Liver (tissue), 9 donors: Measurements from ENCODE around the gene EDN1. TPM values are rescaled to one million over a fixed set of nuclear protein-coding genes. Genes with fewer than 3 reads are reported as not detected.

Experiments
- DNase-seq: peaks from one replicate; pipeline ENCODE4 v3.0.0-alpha.2; 2017; ENCODE audit warnings: low spot score
- H3K27ac ChIP-seq, 2 donors: one replicate each; pipeline ENCODE4 v1.7.0; 2013; ENCODE audit warnings: inconsistent platforms in 2 of 2, low read length in 2 of 2, control low read depth in 1 of 2, low read depth in 1 of 2, mild to moderate bottlenecking in 1 of 2
- H3K27me3 ChIP-seq, 4 donors: one replicate each; pipeline versions ENCODE4 v1.6.1 to v1.7.0; 2013; ENCODE audit warnings: low read length in 3 of 4, inconsistent platforms in 1 of 4, mild to moderate bottlenecking in 1 of 4, moderate library complexity in 1 of 4; ENCODE audit not compliant: control insufficient read depth in 4 of 4, insufficient read depth in 4 of 4
- H3K36me3 ChIP-seq, 4 donors: one replicate each; pipeline versions ENCODE4 v1.6.1 to v1.7.0; 2013; ENCODE audit warnings: low read length in 3 of 4, mild to moderate bottlenecking in 3 of 4, low read depth in 1 of 4, moderate library complexity in 1 of 4; ENCODE audit not compliant: control insufficient read depth in 4 of 4, insufficient read depth in 3 of 4
- H3K4me1 ChIP-seq, 4 donors: one replicate each; pipeline versions ENCODE4 v1.6.1 to v1.7.0; 2013; ENCODE audit warnings: low read length in 3 of 4, mild to moderate bottlenecking in 3 of 4, moderate library complexity in 1 of 4; ENCODE audit not compliant: control insufficient read depth in 4 of 4, insufficient read depth in 4 of 4
- H3K4me3 ChIP-seq, 3 donors: one replicate each; pipeline versions ENCODE4 v1.6.1 to v1.7.0; 2013; ENCODE audit warnings: low read length in 3 of 3, control low read depth in 1 of 3, low read depth in 1 of 3, mild to moderate bottlenecking in 1 of 3
- H3K9ac ChIP-seq, 2 donors: one replicate each; pipeline ENCODE4 v1.7.0; 2013; ENCODE audit warnings: low read length in 2 of 2, mild to moderate bottlenecking in 2 of 2, moderate library complexity in 2 of 2, control low read depth in 1 of 2, low read depth in 1 of 2
- H3K9me3 ChIP-seq, 4 donors: one replicate each; pipeline versions ENCODE4 v1.6.1 to v1.7.0; 2013; ENCODE audit warnings: low read length in 3 of 4; ENCODE audit not compliant: control insufficient read depth in 4 of 4
- ATF3 ChIP-seq: IDR thresholded peaks from 2 replicates; pipeline ENCODE4 v1.6.1; 2016; ENCODE audit warnings: antibody characterized with exemption
- CTCF ChIP-seq: fragments of 150-350 bp; IDR thresholded peaks from 2 replicates; pipeline ENCODE4 v1.5.1; 2017; ENCODE audit warnings: improper control_type of control experiment, low read depth, low read length; ENCODE audit not compliant: missing input control
- EGR1 ChIP-seq, 2 donors: IDR thresholded peaks; 2 replicates each; pipeline ENCODE4 v1.6.1; 2016 to 2018; ENCODE audit warnings: antibody characterized with exemption in 2 of 2, low read depth in 2 of 2
- FOXA1 ChIP-seq: IDR thresholded peaks from 2 replicates; pipeline ENCODE4 v1.6.1; 2016; ENCODE audit warnings: antibody characterized with exemption
- FOXA2 ChIP-seq: IDR thresholded peaks from 2 replicates; pipeline ENCODE4 v1.6.1; 2016; ENCODE audit warnings: antibody characterized with exemption
- GABPA ChIP-seq, 2 donors: IDR thresholded peaks in 1 of 2; conservative IDR thresholded peaks in 1 of 2; 2 replicates each; pipeline ENCODE4 v1.6.1; 2016; ENCODE audit warnings: antibody characterized with exemption in 2 of 2, mild to moderate bottlenecking in 1 of 2, moderate library complexity in 1 of 2
- HNF4A ChIP-seq, 2 donors: conservative IDR thresholded peaks; 2 replicates each; pipeline ENCODE4 v1.6.1; 2016; ENCODE audit warnings: antibody characterized with exemption in 2 of 2, mild to moderate bottlenecking in 2 of 2
- HNF4G ChIP-seq: IDR thresholded peaks from 2 replicates; pipeline ENCODE4 v1.6.1; 2016; ENCODE audit warnings: antibody characterized with exemption
- JUND ChIP-seq, 2 donors: IDR thresholded peaks; 2 replicates each; pipeline ENCODE4 v1.6.1; 2016; ENCODE audit warnings: antibody characterized with exemption in 2 of 2
- MAX ChIP-seq: IDR thresholded peaks from 2 replicates; pipeline ENCODE4 v1.6.1; 2016; ENCODE audit warnings: antibody characterized with exemption
- NR2F2 ChIP-seq: IDR thresholded peaks from 2 replicates; pipeline ENCODE4 v1.6.1; 2016; ENCODE audit warnings: antibody characterized with exemption
- RAD21 ChIP-seq, 2 donors: IDR thresholded peaks; 2 replicates each; pipeline ENCODE4 v1.6.1; 2016; ENCODE audit warnings: antibody characterized with exemption in 2 of 2, mild to moderate bottlenecking in 2 of 2
- REST ChIP-seq: IDR thresholded peaks from 2 replicates; pipeline ENCODE4 v1.6.1; 2016; ENCODE audit warnings: antibody characterized with exemption, mild to moderate bottlenecking
- RXRA ChIP-seq, 2 donors: IDR thresholded peaks; 2 replicates each; pipeline ENCODE4 v1.6.1; 2017 to 2018; ENCODE audit warnings: antibody characterized with exemption in 2 of 2, mild to moderate bottlenecking in 1 of 2
- SP1 ChIP-seq: IDR thresholded peaks from 2 replicates; pipeline ENCODE4 v1.6.1; 2018; ENCODE audit warnings: antibody characterized with exemption, mild to moderate bottlenecking
- TAF1 ChIP-seq: conservative IDR thresholded peaks from 2 replicates; pipeline ENCODE4 v1.6.1; 2016; ENCODE audit warnings: antibody characterized with exemption, mild to moderate bottlenecking
- YY1 ChIP-seq: IDR thresholded peaks from 2 replicates; pipeline ENCODE4 v1.6.1; 2016; ENCODE audit warnings: antibody characterized with exemption, mild to moderate bottlenecking
- ZBTB33 ChIP-seq: IDR thresholded peaks from 2 replicates; pipeline ENCODE4 v1.6.1; 2016; ENCODE audit warnings: antibody characterized with exemption
- WGBS: extraction: QIAGEN DNeasy Blood & Tissue Kit; methylation state at CpG from one replicate; pipeline ENCODE4 v1.1.7; 2013; 5-methylcytosine and 5-hydroxymethylcytosine counted together
- polyA plus RNA-seq, 2 donors: library from polyadenylated mRNA; stranded (reverse) in 1 of 2; unstranded in 1 of 2; fragments of 200-250 nt in 1 of 2; fragments of >200 nt in 1 of 2; fragmentation: Nextera tagmentation in 1 of 2; extraction: Ambion mirVana in 1 of 2; gene quantifications; one replicate each; pipeline versions ENCODE4 v1.2.1 to v1.2.3, GENCODE V29; 2013 to 2015
- total RNA-seq, 2 donors: library from RNA; depleted of rRNA; stranded (reverse); fragments of >200 nt; gene quantifications; one replicate each; pipeline ENCODE4 v1.2.3, GENCODE V29; 2014
- donor health status: healthy.
- donor health status: healthy.
- donor health status: healthy.
- donor health status: healthy.
- donor health status: healthy.

EDN1 gene
- total and polyA plus RNA-seq, 4 donors = 0.70 to 1.2 (median 1.0) TPM

GRCh38 chr6:12291071-12291838 lies 1.1 kb downstream of the EDN1 start:
- Histone ChIP-seq H3K27ac (no peak overlapping the region), H3K9me3 (no peaks in the 10 kb centered on the region), H3K9ac (no peak overlapping the region), H3K27me3 (no peaks in the 10 kb centered on the region), H3K4me3 (peak overlapping the region in 1 of 3 donors; percentile 15), H3K4me1 (peaks cover 0 to 25% (median 12%) of the 10 kb centered on the region in 4 donors), H3K36me3 (no peaks in the 10 kb centered on the region)
- WGBS = 36% methylated on average over 12 of the region's 12 CpGs
- no peak for TF ChIP-seq HNF4G
- no peak for TF ChIP-seq HNF4A (conservative IDR thresholded peaks at IDR 0.05)
- TF ChIP-seq SP1 = no peak
- no peak for TF ChIP-seq RXRA (IDR thresholded peaks at IDR 0.05)
- no peak for TF ChIP-seq FOXA1
- no peak for TF ChIP-seq JUND (IDR thresholded peaks at IDR 0.05)
- no peak for DNase-seq

GRCh38 chr6:12291839-12292604 lies 1.9 kb downstream of the EDN1 start:
- H3K9me3 ChIP-seq = no peaks in the 10 kb centered on the region
- peak overlapping the region in 1 of 2 donors; percentile 36 for H3K9ac ChIP-seq
- no peak for TF ChIP-seq FOXA1
- TF ChIP-seq SP1 = no peak
- TF ChIP-seq JUND (IDR thresholded peaks at IDR 0.05) = no peak
- TF ChIP-seq REST = no peak
- no peak for TF ChIP-seq YY1
- TF ChIP-seq CTCF = peak; percentile 38
- TF ChIP-seq ZBTB33 = no peak
- no peak for TF ChIP-seq GABPA (IDR thresholded peaks at IDR 0.05 in 1 of 2, conservative IDR thresholded peaks at IDR 0.05 in 1 of 2)
- no peak for TF ChIP-seq MAX
- TF ChIP-seq ATF3 = no peak
- TF ChIP-seq FOXA2 = no peak
- no peak for TF ChIP-seq TAF1
- TF ChIP-seq EGR1 (IDR thresholded peaks at IDR 0.05; ENCODE audit: low read depth in 2 of 2) = no peak
- no peak for TF ChIP-seq HNF4A (conservative IDR thresholded peaks at IDR 0.05)
- peak; percentile 86 to 87 for TF ChIP-seq RAD21 (IDR thresholded peaks at IDR 0.05)
- TF ChIP-seq HNF4G = no peak
- no peak for TF ChIP-seq NR2F2
- TF ChIP-seq RXRA (IDR thresholded peaks at IDR 0.05) = peak in 1 of 2 donors; percentile 43
- peak overlapping the region in 2 of 3 donors; percentile 15 to 26 for H3K4me3 ChIP-seq
- WGBS = 18% methylated on average over 15 of the region's 15 CpGs
- no peaks in the 10 kb centered on the region for H3K36me3 ChIP-seq
- no peak for DNase-seq
- H3K4me1 ChIP-seq = peaks cover 0 to 25% (median 12%) of the 10 kb centered on the region in 4 donors
- no peaks in the 10 kb centered on the region for H3K27me3 ChIP-seq
- H3K27ac ChIP-seq = no peak overlapping the region
